ENCODE measurements around the gene SEMA3A.

SEMA3A gene

GRCh38 chr7:84195295-84196060 is 889 bp upstream of the SEMA3A start:
- DNase-seq (ENCODE audit: low read depth), result no peak

- DNase-seq (ENCODE audit: low read depth), result no peak
Measured at GRCh38 chr7:84193747-84194146, 842 bp downstream of the SEMA3A start.

- DNase-seq (ENCODE audit: low read depth), result no peak
Measured at GRCh38 chr7:84191842-84192241, 2.7 kb downstream of the SEMA3A start.

- no peak for DNase-seq (ENCODE audit: low read depth)
Measured at GRCh38 chr7:84191261-84191660, 3.3 kb downstream of the SEMA3A start.

- no peak for DNase-seq (ENCODE audit: low read depth)
Measured at GRCh38 chr7:84190016-84190705, 4.4 kb downstream of the SEMA3A start.

GRCh38 chr7:84188786-84189405 is 5.7 kb downstream of the SEMA3A start:
- no peak for DNase-seq (ENCODE audit: low read depth)

- no peak for DNase-seq (ENCODE audit: low read depth)
Measured at GRCh38 chr7:84187813-84188510, 6.6 kb downstream of the SEMA3A start.

GRCh38 chr7:84187087-84187805 is 7.3 kb downstream of the SEMA3A start:
- DNase-seq (ENCODE audit: low read depth), result no peak

GRCh38 chr7:84183741-84184140 is 10.8 kb downstream of the SEMA3A start:
- DNase-seq (ENCODE audit: low read depth), result no peak

- DNase-seq (ENCODE audit: low read depth), result no peak
Measured at GRCh38 chr7:84182301-84182700, 12.3 kb downstream of the SEMA3A start.

- no peak for DNase-seq (ENCODE audit: low read depth)
Measured at GRCh38 chr7:84181628-84182027, 13.0 kb downstream of the SEMA3A start.

- DNase-seq (ENCODE audit: low read depth), result no peak
Measured at GRCh38 chr7:84177758-84178412, 16.7 kb downstream of the SEMA3A start.

- DNase-seq (ENCODE audit: low read depth), result no peak
Measured at GRCh38 chr7:84176716-84177115, 17.9 kb downstream of the SEMA3A start.

GRCh38 chr7:84175461-84175860 is 19.1 kb downstream of the SEMA3A start:
- no peak for DNase-seq (ENCODE audit: low read depth)

GRCh38 chr7:84170646-84171045 is 23.9 kb downstream of the SEMA3A start:
- DNase-seq (ENCODE audit: low read depth), result no peak

GRCh38 chr7:84162584-84162983 is 32.0 kb downstream of the SEMA3A start:
- DNase-seq (ENCODE audit: low read depth), result no peak

- DNase-seq (ENCODE audit: low read depth), result no peak
Measured at GRCh38 chr7:84162125-84162524, 32.5 kb downstream of the SEMA3A start.

GRCh38 chr7:84161398-84161797 is 33.2 kb downstream of the SEMA3A start:
- DNase-seq (ENCODE audit: low read depth), result no peak

- DNase-seq (ENCODE audit: low read depth), result no peak
Measured at GRCh38 chr7:84159435-84159834, 35.2 kb downstream of the SEMA3A start.

GRCh38 chr7:84157171-84157570 is 37.4 kb downstream of the SEMA3A start:
- no peak for DNase-seq (ENCODE audit: low read depth)
